GM18858 (cell line): Measurements from ENCODE around the gene SSH2.

Experiments used
- ATAC-seq: cut with Tn5 transposase; IDR thresholded peaks from one replicate; pipeline ENCODE4 v1.9.1; 2021; ENCODE audit not compliant: unreplicated experiment

The SSH2 gene

GRCh38 chr17:29579866-29580771 lies 349.9 kb downstream of the SSH2 start:
- ATAC-seq: peak; percentile 82

GRCh38 chr17:29578626-29579485 lies 351.2 kb downstream of the SSH2 start:
- no peak for ATAC-seq

GRCh38 chr17:29577385-29578211 lies 352.4 kb downstream of the SSH2 start:
- no peak for ATAC-seq

- ATAC-seq: no peak
These were observed 353.0 kb downstream of the SSH2 start for GRCh38 chr17:29577001-29577370.

- ATAC-seq: no peak
These were observed 353.6 kb downstream of the SSH2 start for GRCh38 chr17:29576214-29577000.
